HG02981 (cell line): ENCODE measurements around the gene CTSW.

Experiments used
- ATAC-seq: cut with Tn5 transposase; IDR thresholded peaks from one replicate; pipeline ENCODE4 v1.9.1; 2021; ENCODE audit warnings: mild to moderate bottlenecking, moderate library complexity; ENCODE audit not compliant: unreplicated experiment

Gene CTSW

DNA sequence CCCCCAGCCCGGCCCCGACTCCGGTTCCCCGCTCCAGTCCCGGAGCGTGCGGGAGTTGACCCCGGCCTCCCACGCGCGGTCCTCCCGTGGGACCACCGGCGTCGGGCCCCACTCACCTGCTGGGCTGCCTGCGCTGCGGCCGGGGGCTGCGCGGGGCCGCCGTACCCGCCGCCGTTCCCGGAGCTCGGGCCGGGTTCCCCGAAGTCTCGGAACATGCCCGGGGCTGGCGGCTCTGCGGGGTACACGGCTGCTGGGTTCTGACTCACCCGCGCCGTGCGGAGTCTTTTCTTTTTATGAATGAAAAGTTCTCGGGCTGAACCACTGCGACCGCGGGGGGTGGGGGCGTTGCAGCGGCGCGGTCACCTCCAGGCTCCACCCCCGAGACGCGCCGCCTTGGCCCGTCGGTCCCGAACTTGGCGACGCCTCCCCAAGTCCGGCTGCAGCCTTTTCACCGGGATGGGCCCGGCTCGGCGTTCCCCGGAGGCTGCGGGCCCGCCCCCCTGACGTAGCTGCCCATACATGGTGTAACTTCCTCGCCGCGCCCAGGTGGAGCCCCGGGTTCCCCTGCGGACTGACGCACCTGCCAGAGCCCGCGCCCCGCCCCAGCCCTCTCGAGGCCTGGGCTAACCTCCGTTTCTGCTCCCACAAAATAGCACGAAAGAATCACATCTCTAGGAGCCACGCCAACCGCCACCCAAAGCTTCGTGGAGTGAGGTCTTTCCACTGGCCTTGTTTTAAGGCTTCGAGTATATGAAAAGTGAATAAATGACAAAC lies 20.7 kb downstream of the CTSW start, which contains the start of gene FOSL1:
TSS of gene FOSL1 (minus strand) at position 264 of the 774 bp plus-strand sequence. CDS start at position 215, 49 bp downstream.
- peak; percentile 74 for ATAC-seq

DNA sequence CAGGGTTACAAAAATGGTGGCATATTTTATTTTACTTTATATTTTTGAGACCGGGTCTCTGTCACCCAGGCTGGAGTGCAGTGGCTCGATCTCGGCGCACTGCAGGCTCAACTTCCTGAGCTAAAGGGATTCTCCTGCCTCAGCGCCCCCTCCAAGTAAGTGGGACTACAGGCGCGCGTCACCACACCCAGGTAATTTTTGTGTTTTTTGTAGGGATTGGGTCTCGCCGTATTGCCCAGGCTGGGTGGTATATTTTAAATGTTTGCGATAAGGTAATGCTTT lies 21.2 kb downstream of the CTSW start:
- no peak for ATAC-seq

DNA sequence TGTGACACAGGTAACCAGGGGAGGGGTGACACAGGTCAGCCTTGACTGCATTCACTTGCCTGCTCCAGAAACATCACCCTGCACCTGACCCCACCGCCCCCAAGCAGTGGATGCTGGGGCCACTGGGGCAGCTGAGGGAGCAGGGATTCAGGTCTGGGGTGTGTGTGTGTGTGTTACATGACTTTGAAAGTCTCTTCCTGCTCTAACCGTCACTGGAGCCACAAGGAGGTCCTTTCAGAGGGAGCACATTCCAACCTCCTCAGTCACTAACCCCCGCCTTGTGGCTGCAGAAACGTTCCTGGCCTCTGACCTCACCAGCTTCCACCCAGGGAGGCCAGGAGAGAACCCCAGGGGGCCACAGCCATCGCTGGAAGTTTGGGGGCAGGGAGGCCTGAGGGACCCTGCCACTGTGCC lies 23.4 kb downstream of the CTSW start:
- ATAC-seq, result no peak

DNA sequence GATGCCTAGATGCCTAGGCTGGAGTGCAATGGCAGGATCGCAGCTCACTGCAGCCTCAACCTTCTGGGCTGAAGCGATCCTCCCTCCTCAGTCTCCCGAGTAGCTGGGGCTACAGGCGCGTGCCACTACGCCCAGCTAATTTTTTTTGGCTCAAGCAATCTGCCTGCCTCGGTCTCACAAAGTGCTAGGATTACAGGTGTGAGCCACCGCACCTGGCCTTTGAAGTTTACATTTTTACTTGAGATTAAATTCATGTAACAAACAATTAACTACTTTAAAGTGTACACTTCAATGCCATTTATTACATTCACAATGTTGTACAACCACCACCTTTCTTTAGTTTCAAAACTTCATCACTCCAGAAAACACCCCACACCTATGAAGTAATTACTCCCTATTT lies 24.1 kb downstream of the CTSW start:
- ATAC-seq, result no peak

DNA sequence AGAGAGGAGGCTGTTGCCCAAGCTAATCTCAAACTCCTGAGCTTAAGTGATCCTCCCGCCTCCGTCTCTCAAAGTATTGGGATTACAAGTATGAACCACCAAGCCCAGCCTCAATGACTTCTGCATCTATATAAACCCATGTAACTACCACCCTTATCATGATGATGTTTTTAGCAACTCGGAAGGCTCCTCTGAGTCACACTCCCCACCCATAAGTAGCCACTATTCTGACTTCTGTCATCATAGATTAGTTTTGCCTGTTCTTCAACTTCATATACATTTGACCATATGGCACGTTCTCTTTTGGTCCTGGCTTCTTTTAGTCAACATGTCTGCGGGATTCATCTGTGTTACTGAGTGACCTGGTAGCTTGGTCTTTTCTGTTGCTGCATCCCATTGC lies 27.0 kb downstream of the CTSW start:
- ATAC-seq, result no peak

DNA sequence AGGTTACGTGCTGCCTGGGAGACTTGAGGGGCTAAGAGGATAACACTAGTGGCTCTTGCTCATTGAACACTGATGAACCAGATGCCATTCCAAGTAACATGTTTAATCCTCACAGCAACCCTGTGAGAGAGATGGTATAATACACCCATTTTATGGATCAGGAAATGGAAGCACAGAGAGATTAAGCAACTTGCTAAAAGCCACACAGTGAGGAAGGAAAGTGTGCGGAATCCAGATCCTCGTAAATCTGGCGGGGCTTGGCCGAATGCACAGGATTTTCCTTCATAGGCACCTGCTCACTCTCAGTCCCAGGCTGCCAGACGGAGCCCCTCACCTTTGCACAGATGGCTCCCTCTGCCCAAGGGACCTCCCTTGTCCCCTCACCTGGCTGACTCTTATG lies 28.2 kb downstream of the CTSW start:
- no peak for ATAC-seq

DNA sequence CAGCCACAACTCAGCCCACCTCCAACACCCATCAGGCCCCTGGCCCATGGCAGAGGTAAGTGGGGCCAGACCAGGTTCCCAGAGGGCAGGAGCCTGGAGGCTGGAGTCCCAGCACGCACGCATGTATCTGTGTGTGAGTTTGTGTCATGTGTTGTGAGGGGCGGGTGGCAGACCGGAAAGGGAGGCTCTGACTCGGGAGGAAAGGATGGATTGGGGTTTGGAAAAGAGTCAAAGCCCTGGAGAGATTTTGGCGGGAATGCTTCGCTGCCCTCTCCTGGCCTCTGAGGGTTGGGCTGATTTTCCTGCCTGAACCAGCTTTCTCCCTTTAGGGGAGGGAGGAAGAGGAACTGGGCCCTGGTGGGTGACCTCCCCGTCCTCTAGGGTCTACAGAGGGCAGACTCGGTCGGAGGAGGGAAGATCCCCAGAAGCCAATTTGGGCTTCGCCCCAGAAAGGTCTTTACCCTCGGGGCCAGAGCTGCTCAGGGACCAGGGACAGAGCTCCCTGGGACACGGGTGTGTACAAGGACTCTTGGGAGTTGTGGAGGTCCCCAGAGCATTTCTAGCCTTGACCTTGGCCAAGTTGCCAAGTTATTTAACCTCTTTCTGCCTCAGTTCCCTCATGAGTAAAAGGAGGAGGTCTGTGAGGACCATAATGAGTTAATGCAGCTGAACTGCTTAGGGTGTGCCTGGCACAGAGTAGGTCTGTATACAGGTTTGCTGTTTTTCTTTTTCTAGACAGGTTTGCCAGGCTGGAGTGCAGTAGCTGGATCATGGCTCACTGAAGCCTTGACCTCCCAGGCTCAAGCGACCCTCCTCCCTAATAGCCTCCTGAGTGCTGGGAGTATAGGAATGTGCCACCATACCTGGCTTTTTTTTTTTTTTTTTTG lies 32.3 kb downstream of the CTSW start:
- ATAC-seq, result no peak

DNA sequence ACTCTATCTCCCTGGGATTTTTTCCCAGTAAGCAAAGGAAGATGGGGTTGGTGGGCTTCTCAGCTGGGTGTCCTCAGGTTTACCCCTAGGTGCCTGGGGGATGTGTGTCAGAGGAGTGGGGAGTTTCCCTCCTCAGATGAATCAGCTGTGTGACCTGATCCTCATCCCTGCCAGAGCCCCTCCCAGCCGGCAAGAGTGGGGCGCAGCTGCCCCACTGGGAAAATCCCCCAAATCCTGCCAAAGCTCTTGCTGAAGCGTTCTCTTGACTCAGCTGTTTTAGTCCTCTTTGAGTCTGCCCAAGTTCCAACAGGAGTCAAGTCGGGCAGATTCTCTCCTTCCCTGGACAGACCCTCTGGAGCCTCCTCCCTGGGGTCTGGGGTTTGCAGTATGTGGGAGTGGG lies 33.2 kb downstream of the CTSW start:
- ATAC-seq, result no peak

DNA sequence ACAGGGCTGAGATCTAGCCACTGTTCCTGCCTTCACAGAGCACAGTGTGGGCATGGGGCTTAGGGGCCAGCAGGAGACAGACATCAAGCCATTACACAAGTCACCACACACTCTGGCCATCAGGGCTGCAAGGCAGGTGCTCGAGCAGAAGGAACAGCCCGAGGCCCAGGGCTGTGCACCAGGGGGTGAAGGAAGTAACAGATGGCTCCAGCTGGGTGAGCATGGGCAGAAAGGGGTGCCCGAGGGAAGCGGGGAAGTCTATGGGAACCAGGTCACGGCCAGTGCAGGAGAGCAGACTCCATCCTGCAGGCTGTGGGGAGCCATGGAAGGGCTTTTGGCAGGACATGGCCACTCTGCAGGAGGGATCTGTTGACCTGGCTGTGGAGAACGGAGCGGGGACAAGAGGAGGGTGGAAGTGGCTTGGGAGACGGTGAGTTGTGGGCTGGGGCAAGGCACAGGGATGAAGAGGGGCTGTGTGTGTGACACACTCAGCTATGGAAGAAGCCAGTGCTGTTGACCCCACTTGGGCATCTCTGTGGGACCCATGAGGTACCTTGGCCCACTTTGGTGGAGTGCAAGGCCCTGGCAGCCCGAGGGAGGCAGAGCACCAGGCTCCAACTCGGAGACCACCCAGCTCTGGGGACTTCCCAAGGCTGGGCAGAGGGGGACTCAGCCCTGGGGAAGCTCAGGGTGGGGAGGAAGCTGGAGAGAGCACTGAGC lies 35.6 kb downstream of the CTSW start:
- no peak for ATAC-seq

DNA sequence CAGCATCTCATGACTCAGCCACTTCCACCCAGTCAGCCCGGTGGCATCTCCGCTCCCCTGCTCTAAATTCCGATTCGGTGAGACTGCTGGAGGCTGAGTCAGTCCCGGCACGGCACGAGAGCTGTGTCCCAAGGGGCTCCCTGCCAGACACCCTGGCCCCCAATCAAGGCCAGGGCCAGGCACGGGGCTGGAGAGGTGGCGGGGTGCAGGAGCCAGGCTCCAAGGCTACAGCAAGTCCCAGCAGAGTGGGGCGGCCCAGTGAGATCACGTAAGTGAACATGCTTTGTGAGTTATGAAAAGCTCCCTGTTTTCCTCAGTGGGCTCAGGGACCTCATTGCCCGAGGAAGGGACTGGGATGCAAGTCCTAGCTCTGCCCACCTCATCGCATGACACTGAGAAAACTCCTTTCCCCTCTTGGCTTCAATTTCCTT lies 36.2 kb downstream of the CTSW start:
- no peak for ATAC-seq

DNA sequence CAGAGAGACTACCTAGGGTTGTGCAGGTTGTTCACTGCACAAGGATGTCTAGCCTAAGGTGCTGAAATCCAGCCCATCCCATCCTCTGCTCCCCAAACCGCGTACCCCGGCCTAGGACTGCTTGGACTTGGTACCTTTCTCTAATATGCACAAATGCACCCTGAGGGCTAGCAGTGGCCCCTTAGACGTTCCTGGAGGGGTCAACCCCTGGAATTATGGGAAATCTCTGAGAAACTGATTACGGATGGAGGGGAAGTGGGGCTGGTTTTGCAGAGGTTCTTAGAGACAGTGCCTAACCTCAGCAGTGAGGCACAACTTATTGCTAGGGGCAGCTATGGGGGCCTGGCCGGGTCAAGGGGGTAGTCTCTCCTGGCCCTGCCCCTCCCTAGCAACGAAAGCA lies 36.8 kb downstream of the CTSW start:
- ATAC-seq, result no peak

DNA sequence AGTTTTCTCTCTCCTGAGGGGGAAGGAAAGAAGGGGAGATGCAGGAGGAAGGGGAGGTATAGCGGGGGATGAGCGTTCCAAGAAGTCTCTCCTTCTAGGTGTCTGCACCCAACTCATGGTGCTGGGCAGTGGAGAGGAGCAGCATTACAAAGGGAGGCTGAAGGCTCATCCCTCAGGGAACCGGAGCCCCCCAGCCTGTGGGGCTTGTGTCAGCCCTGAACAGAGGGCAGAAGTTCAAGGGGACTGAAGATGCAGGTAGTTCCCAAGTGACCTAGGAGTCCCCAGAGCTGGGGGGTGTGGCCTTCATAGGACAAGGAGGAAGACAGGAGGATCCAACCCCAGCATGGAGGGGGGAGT lies 37.4 kb downstream of the CTSW start:
- ATAC-seq, result no peak

DNA sequence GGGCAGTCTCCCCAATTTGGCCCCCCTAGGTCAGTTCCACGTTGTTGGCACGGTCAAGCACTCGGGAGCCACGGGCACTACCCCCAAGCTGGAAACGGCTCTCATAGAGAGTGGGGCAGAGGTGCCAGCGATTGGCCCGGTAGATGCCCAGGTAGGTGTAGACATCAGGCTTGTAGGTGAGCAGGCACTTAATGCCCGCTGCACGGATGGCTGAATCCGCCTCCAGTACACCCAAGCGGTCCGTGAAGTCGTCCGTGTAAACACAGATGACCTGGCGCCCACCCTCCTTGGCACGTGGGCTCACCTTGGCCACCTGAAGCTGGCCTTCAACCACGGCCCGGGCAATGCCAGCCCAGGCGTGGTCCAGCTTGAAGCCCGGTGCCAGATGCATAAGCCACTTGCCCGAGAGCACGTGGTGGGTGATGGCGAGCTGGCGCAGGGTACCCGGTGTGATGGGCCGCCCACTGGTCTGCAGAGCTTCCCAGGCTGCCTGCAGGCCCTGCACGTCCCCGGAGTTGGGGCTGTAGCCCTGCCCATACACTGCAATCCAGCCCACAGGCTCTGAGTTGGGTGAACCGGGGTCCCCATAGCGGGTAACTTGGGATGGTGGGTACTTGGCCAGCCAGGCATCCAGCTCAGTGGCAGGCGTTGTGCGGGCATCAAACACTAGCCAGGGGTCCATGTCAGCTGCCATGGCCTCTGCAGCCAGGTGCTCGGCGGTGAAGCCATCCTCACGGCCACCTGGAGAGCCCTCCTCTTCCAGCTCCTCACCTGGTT lies 38.0 kb downstream of the CTSW start:
- ATAC-seq, result no peak

DNA sequence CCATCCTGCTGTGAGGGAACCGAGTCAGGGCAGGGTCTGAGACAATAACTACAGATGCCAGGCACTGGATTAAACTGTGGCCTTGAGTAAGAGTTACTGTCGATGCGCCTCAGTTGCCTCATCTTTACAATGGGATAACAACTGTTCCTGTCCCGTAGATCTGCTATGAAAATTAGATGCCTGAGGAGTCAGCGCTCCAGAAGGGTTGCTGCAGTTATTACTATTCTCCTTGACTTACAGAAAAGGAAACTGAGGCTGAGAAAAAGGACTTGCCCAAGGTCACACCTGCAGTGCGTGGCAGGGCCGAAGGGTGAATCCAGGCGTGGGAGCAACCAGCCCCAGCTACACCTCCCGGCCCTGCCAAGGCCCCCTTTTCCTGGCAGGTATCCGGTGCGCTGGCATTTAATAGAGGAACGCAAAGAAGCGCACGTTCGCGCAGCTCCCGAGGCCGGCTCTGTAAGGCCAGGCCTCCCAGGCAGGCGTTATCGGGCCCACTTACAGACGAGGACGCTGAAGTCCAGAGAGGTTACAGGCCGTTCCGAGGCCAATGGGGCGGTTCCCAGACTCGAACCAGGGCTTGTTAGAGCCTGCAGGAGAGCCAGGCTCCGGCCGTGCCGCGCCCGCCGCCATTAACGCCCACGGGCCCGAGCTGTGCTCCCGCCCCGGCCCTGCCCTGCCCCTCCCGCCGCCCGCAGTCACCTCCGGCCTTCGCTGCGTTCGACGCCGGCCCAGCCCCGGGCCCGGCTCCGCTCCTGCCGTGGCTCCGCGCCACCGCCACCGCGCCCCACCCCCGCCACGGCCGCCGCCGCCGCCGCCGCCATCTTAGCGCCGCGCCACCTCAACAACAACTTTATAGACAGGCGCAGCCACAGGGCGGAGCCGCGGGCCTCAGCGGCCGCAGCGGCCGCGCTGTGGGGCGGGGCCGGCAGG lies 38.8 kb downstream of the CTSW start, which contains the start of gene C11orf68:
TSS of gene C11orf68 (minus strand) at position 852 of the 930 bp plus-strand sequence. CDS start at position 821, 31 bp downstream.
- peak; percentile 55 for ATAC-seq

DNA sequence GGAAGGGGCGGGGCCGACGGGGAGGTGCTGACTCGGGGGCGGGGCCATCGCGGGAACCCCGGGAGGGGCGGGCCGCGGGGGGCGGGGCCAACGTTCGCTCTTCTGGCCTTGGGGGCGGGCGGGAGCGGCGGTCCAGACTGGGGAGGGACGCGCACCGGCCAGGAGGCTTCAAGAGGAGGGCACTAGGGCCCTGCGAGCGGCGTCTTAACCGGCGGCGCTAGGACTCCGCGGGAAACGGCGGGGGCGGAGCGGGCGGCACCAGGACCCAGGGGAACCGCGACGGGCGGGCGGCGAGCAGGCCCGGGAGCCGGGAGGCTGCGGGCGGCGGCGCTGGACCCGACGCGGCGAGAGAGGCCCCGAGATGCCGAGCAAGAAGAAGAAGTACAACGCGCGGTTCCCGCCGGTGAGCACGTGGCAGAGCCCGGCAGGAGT lies 39.5 kb downstream of the CTSW start, which contains the start of gene DRAP1:
TSS of gene DRAP1 (plus strand) at position 286 of the 432 bp plus-strand sequence. CDS start at position 362, 76 bp downstream.
- ATAC-seq, result peak; percentile 74

DNA sequence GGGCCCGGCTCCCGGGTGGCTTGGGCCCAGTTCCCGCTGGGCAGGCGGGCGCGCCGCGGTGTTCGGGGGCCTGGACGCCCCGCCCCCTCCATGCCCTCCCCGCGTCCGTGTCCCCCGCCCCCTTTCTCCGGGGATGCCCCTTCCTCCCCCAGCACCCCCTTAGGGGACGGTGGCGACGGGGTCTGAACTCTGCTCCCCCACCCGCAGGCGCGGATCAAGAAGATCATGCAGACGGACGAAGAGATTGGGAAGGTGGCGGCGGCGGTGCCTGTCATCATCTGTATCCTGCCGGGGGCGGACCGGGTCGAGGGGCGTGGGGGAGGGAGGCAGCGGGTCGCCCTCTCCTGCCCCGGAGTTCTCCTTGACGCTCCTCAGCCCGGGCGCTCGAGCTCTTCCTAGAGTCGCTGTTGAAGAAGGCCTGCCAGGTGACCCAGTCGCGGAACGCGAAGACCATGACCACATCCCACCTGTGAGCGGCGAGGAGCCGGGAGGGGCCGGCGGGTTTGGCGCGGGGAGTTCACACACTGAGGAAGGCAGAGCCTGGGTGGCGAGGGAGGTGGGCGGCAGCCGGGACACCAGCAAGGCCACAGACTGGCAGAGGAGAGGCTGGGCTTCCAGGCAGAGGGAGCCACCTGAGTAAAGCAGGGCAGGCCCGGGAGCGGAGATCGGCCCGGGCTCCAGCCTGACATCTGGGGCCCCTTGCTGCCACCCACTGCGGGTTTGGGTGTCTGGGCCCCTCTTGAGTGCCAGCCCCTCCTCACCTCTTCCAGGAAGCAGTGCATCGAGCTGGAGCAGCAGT lies 40.1 kb downstream of the CTSW start:
- ATAC-seq, result peak; percentile 33

DNA sequence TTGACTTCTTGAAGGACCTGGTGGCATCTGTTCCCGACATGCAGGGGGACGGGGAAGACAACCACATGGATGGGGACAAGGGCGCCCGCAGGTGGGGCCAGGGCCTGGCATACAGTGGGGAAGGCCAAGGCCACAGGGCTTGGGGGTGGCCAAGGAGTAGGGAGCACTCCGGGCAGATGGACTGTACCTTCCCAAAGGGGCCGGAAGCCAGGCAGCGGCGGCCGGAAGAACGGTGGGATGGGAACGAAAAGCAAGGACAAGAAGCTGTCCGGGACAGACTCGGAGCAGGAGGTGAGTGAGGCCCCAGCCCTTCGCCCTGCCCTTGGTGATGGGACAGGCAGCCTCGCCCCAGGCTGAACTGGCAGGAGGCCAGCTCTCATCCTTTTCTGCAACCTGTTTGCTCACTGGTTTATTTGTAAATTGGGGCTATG lies 40.8 kb downstream of the CTSW start:
- ATAC-seq, result no peak

DNA sequence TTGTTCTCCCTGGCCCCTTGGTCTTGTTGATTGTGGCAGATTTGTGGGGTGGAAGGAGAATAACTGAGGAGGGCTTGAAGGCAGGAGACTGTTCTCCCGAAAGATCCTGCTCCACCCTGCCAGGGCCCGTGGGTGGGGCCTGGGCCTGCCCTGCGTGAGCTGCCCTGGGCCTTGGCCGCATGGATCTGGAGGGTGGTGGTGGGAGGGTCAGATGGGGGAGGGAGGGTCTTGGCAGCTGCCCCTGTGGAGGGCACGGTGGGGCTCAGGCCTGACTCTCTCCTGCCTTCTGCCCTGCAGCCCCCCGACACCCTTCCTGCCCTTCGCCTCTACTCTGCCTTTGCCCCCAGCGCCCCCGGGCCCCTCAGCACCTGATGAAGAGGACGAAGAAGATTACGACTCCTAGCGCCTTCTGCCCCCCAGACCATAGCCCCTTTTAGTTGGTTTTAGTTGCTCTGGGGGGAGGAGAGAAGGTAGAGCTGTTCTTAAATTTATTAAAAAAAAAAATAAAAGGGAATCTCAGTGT lies 41.5 kb downstream of the CTSW start:
- no peak for ATAC-seq
